Measurements from ENCODE around the gene KRTAP8-1. TPM values are rescaled to one million over a fixed set of nuclear protein-coding genes. Genes with fewer than 3 reads are reported as not detected.

The KRTAP8-1 gene, protein sequence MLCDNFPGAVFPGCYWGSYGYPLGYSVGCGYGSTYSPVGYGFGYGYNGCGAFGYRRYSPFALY
- polyA plus RNA-seq: not detected

GRCh38 chr21:30813174-30813573 is at the start of gene KRTAP8-1:
TSS of gene KRTAP8-1 (minus strand) at chr21:30813274. CDS start at chr21:30813220, 54 bp downstream.
- 87 to 93% (median 89%) methylated on average over 5 of the region's 5 CpGs for WGBS, 3 donors

DNA sequence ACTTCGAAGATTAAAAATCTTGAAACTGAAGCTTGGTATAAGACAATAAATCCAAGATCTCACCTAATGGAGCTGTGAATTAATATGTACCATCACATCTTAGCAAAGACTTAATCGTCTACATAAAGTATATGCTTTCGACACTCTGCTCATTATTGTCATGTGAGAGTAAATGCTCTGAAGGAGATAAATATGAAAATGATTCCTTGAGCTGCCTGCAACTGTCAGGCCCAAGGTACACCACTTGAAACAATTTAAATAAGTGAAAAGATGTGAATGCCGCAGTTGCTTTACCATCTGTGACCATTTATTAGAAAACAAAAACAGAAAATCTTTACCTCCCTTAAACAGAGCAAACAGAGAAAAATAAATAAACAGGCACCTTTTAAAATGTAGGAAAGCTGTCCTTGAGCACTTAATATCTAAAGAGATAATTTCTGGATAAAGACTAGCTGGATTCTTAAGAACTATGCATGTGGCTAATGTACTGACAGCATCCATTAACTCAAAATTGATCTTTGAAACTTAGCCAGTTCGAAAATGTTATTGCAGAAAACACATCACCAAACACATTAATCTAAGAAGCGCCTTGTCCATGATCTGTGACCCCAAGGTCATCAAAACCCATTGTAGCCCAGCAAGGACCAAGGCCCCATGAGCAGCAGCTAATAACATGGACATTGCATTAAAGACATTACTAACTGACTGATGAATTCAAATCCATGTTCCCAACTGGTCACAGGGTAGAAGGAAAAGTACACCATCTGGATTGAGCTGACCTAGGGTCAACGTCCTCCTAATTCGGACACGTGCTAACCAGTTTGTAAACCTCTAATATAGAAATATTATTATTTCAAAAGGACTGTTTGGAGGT is 34.8 kb upstream of the KRTAP8-1 start:
- 61 to 79% (median 76%) methylated on average over 9 of the region's 9 CpGs for WGBS, 3 donors
- H3K27ac ChIP-seq (ENCODE audit: low read depth, low read length): no peak overlapping the region

More at GRCh38 chr21:30813174-30813573, at the start of gene KRTAP8-1:
- no peak within 1 kb of the TSS for H3K27ac ChIP-seq (ENCODE audit: low read depth, low read length)

- no peak overlapping the region for H3K27ac ChIP-seq (ENCODE audit: low read depth, low read length)
Measured at GRCh38 chr21:30842990-30843389, 29.9 kb upstream of the KRTAP8-1 start.

- 23 to 44% (median 43%) methylated on average over 5 of the region's 5 CpGs for WGBS, 3 donors
- no peak overlapping the region for H3K27ac ChIP-seq (ENCODE audit: low read depth, low read length)
Measured at GRCh38 chr21:30839304-30839703, 26.2 kb upstream of the KRTAP8-1 start.

GRCh38 chr21:30838536-30838935 is 25.5 kb upstream of the KRTAP8-1 start:
- H3K27ac ChIP-seq (ENCODE audit: low read depth, low read length): no peak overlapping the region
- 90 to 92% (median 90%) methylated on average over 6 of the region's 6 CpGs for WGBS, 3 donors

DNA sequence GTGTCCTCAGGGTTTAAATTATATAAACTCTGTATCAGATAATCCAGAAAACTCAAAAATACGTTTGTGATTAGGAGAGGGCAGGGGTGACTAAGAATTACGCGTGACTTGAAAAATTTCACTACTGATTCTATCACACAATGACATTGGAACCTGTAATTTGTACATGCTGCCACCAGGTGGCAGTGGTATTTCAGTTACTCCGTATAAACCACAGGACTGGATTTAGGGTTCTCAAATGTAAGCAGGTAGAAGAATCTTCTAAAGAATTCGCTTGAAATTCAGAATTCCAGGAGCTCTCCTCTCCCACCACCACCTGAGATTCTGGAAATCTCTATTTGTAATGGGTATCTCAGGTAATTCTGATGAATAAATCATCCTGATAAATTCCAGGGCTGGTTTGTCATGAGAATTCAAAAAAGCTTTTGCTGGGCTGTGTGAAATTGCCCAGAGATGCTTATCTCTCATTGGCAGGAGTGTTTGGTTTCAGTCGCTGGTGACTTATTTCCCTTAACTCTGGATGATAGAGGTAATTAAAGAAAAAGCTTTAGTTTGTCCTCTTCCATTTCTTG is 18.2 kb upstream of the KRTAP8-1 start:
- no peak overlapping the region for H3K27ac ChIP-seq (ENCODE audit: low read depth, low read length)
- 36 to 42% (median 39%) methylated on average over 6 of the region's 6 CpGs for WGBS, 3 donors

DNA sequence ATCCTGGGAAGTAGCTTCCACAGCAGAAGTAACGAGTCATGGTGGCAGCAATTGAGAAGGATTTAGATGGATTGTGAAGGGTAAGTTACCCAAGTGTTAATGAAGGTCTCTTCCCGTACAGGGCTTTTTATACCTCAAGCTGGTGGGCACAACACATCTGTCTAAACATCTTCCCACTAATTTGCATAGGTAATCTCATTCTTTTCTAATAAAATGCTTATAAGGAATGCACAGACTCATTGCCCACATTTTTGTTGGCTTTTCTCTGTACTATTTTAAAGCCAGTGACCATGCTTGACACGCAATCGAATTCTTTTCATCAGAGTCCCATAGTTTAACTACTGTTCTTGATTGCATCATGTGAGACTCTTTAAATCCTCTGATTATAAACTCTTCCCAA is 16.6 kb upstream of the KRTAP8-1 start, which contains the start of gene KRTAP7-1:
Gene KRTAP7-1, minus strand, starts transcription at position 101 of the 400 bp plus-strand sequence. Its CDS starts 61 bp downstream, at position 40.
- no peak within 1 kb of the TSS for H3K27ac ChIP-seq (ENCODE audit: low read depth, low read length)
- WGBS, 3 donors: 80 to 83% (median 82%) methylated on average over 4 of the region's 4 CpGs

DNA sequence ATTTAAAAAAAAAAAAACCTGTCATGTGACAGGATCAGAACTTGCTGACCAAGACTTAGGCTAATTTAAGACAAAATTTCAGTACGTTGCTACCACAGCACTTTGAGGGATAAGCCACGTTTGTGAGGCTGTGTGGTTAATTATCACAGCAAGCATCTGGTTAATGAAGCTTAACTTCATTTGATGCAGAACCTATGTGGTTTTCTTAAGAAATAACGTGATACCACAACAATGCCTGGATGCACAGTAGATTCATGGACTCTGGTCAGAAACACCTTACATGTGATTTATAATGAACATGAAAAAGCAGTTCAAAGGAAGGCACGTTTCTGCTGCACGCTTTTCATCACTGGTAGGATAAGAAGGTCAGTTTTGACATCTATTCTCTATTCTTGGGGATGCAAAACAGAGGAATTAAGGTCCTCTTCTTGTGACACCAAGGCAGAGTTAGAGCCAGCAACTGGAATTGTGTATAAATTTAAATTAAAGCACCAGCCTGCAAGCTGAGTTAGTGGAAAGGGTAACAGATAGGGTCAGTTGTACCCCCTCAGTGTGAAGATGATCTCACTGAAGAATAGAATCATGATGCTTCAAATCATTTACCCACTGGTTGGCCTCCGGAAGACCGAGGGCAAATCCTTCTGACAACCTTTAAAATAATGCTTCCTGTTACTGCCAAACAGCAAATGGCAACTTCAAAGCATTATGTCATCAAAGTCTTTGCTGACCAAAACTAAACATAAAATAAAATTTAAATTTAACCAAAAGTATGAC is 6.0 kb upstream of the KRTAP8-1 start:
- no peak overlapping the region for H3K27ac ChIP-seq (ENCODE audit: low read depth, low read length)
- 36 to 59% (median 40%) methylated on average over 7 of the region's 7 CpGs for WGBS, 3 donors

- H3K27ac ChIP-seq (ENCODE audit: low read depth, low read length): no peak overlapping the region
- 87 to 93% (median 87%) methylated on average over 1 of the region's 1 CpG for WGBS, 3 donors
Measured at GRCh38 chr21:30800605-30801004, 12.5 kb downstream of the KRTAP8-1 start.

GRCh38 chr21:30793581-30794314 is 19.3 kb downstream of the KRTAP8-1 start:
- no peak overlapping the region for H3K27ac ChIP-seq (ENCODE audit: low read depth, low read length)
- 24 to 76% (median 65%) methylated on average over 2 of the region's 2 CpGs for WGBS, 3 donors

GRCh38 chr21:30779249-30779648 is 33.8 kb downstream of the KRTAP8-1 start:
- no peak overlapping the region for H3K27ac ChIP-seq (ENCODE audit: low read depth, low read length)
- WGBS, 3 donors: 90 to 93% (median 93%) methylated on average over 1 of the region's 1 CpG

DNA sequence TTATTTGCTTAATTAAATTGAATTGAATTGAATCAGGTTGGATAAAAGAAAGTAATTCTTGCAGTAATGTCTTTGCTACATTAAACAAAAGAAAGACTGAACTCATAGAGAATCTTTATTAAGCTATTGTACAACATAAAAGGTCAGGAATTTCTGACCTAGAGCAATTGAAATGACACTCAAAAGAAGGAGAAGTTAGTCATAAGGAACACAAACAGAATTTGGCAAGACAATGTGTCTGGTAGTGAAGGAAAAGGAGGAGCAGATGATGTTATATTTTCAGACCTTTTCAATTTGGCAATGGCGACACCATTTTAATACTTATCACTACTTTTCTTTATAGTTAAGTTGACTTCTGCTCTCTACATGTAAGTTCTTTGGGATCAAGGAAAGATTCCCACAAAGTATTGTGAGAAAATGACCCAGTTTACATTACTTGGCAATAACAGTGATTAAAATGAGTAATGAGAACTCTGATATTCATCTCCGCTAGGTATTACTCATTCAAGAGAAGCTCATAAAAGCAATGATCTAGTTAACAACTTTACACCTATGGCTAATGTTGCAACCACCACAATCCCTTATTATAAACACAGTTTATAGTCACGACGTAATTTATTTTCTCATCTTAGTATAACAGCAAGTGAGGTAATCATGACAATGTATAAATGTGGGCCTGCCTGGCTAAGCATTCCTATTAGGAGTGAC is 43.2 kb downstream of the KRTAP8-1 start:
- no peak overlapping the region for H3K27ac ChIP-seq (ENCODE audit: low read depth, low read length)
- 89 to 94% (median 91%) methylated on average over 4 of the region's 4 CpGs for WGBS, 3 donors

Other genes with a start within 250 kb of the KRTAP8-1 start
- gene KRTAP22-2, start 222.9 kb downstream of the KRTAP8-1 start, polyA plus RNA-seq: not detected
- not detected for gene KRTAP6-3, start 220.8 kb downstream of the KRTAP8-1 start, polyA plus RNA-seq
- not detected for gene KRTAP6-2, start 214.4 kb downstream of the KRTAP8-1 start, polyA plus RNA-seq
- not detected for gene KRTAP22-1, start 212.2 kb downstream of the KRTAP8-1 start, polyA plus RNA-seq
- not detected for gene KRTAP6-1, start 199.3 kb downstream of the KRTAP8-1 start, polyA plus RNA-seq
- gene KRTAP20-1, start 196.8 kb downstream of the KRTAP8-1 start, polyA plus RNA-seq: not detected
- not detected for gene KRTAP20-4, start 192.6 kb downstream of the KRTAP8-1 start, polyA plus RNA-seq
- gene KRTAP20-2, start 178.1 kb downstream of the KRTAP8-1 start, polyA plus RNA-seq: not detected
- gene KRTAP20-3, start 170.4 kb downstream of the KRTAP8-1 start, polyA plus RNA-seq: not detected
- not detected for gene KRTAP21-3, start 94.5 kb downstream of the KRTAP8-1 start, polyA plus RNA-seq
- not detected for gene KRTAP21-2, start 66.0 kb downstream of the KRTAP8-1 start, polyA plus RNA-seq
- not detected for gene KRTAP21-1, start 57.8 kb downstream of the KRTAP8-1 start, polyA plus RNA-seq
- gene KRTAP7-1, start 16.5 kb upstream of the KRTAP8-1 start, polyA plus RNA-seq: not detected
- gene KRTAP11-1, start 68.3 kb upstream of the KRTAP8-1 start, polyA plus RNA-seq: under 1 TPM in 1 of 3 donors, not detected in 2; 0.56 TPM
- not detected for gene KRTAP19-8, start 225.2 kb upstream of the KRTAP8-1 start, polyA plus RNA-seq

Measured in adipose tissue (tissue), 3 donors.